SK-N-SH treated with all-trans-retinoic acid at 6 μM for 48 hours (cell line): ENCODE results near the gene KATNAL1.

Experiments used
- ATAC-seq: fragments of 200-7000 bp; cut with Tn5 transposase; 3 replicates; pipeline ENCODE4 v1.9.1; 2020; ENCODE audit warnings: mild to moderate bottlenecking, moderate library complexity
- ARNTL ChIP-seq: fragments of 450-650 bp; formaldehyde crosslinking; IDR thresholded peaks from 2 replicates; pipeline ENCODE4 v1.5.0; 2020; ENCODE audit warnings: low read depth, mild to moderate bottlenecking, moderate library complexity, borderline replicate concordance
- BACH2 ChIP-seq: fragments of 250-450 bp; sonication (Bioruptor Pico); IDR thresholded peaks from 2 replicates; pipeline ENCODE4 v1.9.0; 2021; ENCODE audit warnings: mild to moderate bottlenecking, borderline replicate concordance
- ESRRG ChIP-seq: fragments of 250-450 bp; sonication (Bioruptor Pico); IDR thresholded peaks from 2 replicates; pipeline ENCODE4 v1.6.1; 2021; ENCODE audit warnings: mild to moderate bottlenecking
- GLIS3 ChIP-seq: fragments of 250-450 bp; sonication (Bioruptor Pico); IDR thresholded peaks from 2 replicates; pipeline ENCODE4 v1.5.0; 2020; ENCODE audit warnings: mild to moderate bottlenecking, moderate library complexity
- ISL1 ChIP-seq: fragments of 250-450 bp; sonication (Bioruptor Pico); IDR thresholded peaks from 2 replicates; pipeline ENCODE4 v2.1.2; 2022; ENCODE audit warnings: mild to moderate bottlenecking, moderate library complexity
- OSR1 ChIP-seq: fragments of 250-450 bp; sonication (Bioruptor Pico); IDR thresholded peaks from 2 replicates; pipeline ENCODE4 v1.8.0; 2022; ENCODE audit warnings: moderate library complexity, mild to moderate bottlenecking, inconsistent platforms
- PPARA ChIP-seq: fragments of 250-450 bp; sonication (Bioruptor Pico); IDR thresholded peaks from 2 replicates; pipeline ENCODE4 v1.5.0; 2020; ENCODE audit warnings: mild to moderate bottlenecking, borderline replicate concordance
- RARB ChIP-seq: fragments of 250-450 bp; sonication (Bioruptor Pico); IDR thresholded peaks from 2 replicates; pipeline ENCODE4 v1.8.0; 2021; ENCODE audit warnings: mild to moderate bottlenecking, moderate library complexity
- SNAI2 ChIP-seq: fragments of 250-450 bp; sonication (Bioruptor Pico); IDR thresholded peaks from 2 replicates; pipeline ENCODE4 v1.5.0; 2020; ENCODE audit warnings: mild to moderate bottlenecking, moderate library complexity
- TCF4 ChIP-seq: fragments of 250-450 bp; sonication (Bioruptor Pico); IDR thresholded peaks from 2 replicates; pipeline ENCODE4 v1.8.0; 2021; ENCODE audit warnings: mild to moderate bottlenecking, moderate library complexity, borderline replicate concordance
- TOX ChIP-seq: fragments of 250-450 bp; sonication (Bioruptor Pico); IDR thresholded peaks from 2 replicates; pipeline ENCODE4 v1.8.0; 2021; ENCODE audit warnings: mild to moderate bottlenecking, moderate library complexity, borderline replicate concordance
- ZC3H10 ChIP-seq: fragments of 250-450 bp; sonication (Bioruptor Pico); IDR thresholded peaks from 2 replicates; pipeline ENCODE4 v1.5.1; 2021; ENCODE audit warnings: mild to moderate bottlenecking, moderate library complexity
- ZFP3 ChIP-seq: fragments of 250-450 bp; sonication (Bioruptor Pico); IDR thresholded peaks from 2 replicates; pipeline ENCODE4 v1.5.0; 2020; ENCODE audit warnings: mild to moderate bottlenecking, moderate library complexity
- ZFP30 ChIP-seq: fragments of 450-650 bp; formaldehyde crosslinking; IDR thresholded peaks from 2 replicates; pipeline ENCODE4 v1.5.0; 2022; ENCODE audit warnings: mild to moderate bottlenecking, moderate library complexity
- ZNF565 ChIP-seq: fragments of 450-650 bp; formaldehyde crosslinking; conservative IDR thresholded peaks from 2 replicates; pipeline ENCODE4 v1.5.0; 2020; ENCODE audit warnings: low read depth, mild to moderate bottlenecking, moderate library complexity
- TF ChIP-seq, protein P1 (sequence below): fragments of 250-450 bp; sonication (Bioruptor Pico); IDR thresholded peaks from 2 replicates; pipeline ENCODE4 v1.5.1; 2020; ENCODE audit warnings: low read depth, mild to moderate bottlenecking, moderate library complexity
- TF ChIP-seq, protein P2 (sequence below): fragments of 250-450 bp; sonication (Bioruptor Pico); IDR thresholded peaks from 2 replicates; pipeline ENCODE4 v1.5.1; 2021; ENCODE audit warnings: mild to moderate bottlenecking, moderate library complexity
- TF ChIP-seq, protein P3 (sequence below): fragments of 250-450 bp; sonication (Bioruptor Pico); IDR thresholded peaks from 2 replicates; pipeline ENCODE4 v1.8.0; 2020; ENCODE audit warnings: mild to moderate bottlenecking, moderate library complexity, borderline replicate concordance
- TF ChIP-seq, protein P4 (sequence below): fragments of 250-450 bp; sonication (Bioruptor Pico); IDR thresholded peaks from 2 replicates; pipeline ENCODE4 v1.5.0; 2020; ENCODE audit warnings: mild to moderate bottlenecking, moderate library complexity

The KATNAL1 gene

DNA sequence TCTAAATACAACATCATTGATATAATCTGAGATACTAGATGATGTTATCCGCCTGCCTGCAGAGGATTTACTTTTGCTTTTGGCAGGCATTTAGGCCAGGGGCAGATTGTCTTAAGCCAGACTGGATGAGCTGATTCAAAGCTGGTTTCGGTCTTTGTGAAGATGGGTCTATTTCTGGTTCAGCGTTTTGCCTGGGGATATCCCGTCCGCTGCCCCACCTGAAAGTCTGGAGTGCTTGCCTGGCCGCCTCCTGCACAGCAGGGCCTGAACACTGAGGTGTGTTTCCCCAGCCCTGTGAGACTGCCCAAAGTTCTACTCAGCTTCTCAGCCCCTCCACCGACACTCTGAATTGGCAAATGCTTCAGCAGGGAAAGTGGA, 149.7 kb downstream of the KATNAL1 start:
- no peak for ATAC-seq
- TF ChIP-seq ESRRG (CRISPR knock-in tag) (no peak), GLIS3 (CRISPR knock-in tag) (no peak), ISL1 (CRISPR knock-in tag) (no peak)

DNA sequence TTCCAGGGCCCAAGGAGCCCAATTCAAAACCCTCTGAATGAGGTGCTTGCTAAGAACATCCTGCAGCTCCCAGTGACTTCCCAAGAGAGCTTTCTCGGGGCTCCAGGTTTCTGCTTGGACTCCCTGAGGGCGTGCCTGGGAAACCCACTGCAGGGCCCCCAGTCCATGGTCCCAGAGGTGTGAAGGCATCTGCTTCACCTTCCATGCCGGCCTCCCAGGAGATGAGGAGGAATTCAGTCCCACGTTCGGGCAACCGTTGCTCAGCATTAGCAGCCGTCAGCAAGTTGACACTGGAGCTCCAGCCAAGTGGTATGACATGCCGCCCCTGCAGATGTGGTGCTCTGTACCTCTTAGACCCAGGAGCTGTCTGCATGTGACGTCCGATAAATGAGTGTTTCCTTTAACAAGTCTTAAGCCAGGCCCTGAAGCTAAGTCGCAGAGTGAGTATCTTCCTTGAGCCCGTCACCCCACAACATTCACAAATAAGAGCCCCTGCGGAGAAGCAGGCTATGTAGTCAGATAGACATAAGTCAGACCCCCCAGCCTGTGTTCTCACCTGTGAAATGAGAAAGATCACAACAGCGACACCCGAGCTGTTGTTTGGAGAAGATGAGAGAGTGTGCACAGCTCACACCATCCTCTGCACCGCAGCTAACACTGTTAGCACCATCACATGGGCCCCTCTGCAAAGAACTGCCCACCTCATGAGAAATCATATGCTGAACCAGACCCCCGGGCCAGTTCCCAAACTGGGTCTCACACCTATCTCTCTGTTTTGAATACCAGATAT, 150.3 kb downstream of the KATNAL1 start:
- TF ChIP-seq TCF4, result no peak
- no peak for TF ChIP-seq PPARA (CRISPR knock-in tag)
- TF ChIP-seq ZFP30 (CRISPR knock-in tag), result no peak
- no peak for TF ChIP-seq ZC3H10 (CRISPR knock-in tag)
- TF ChIP-seq GLIS3 (CRISPR knock-in tag), result no peak
- TF ChIP-seq ESRRG (CRISPR knock-in tag), result no peak
- TF ChIP-seq, protein P1, sequence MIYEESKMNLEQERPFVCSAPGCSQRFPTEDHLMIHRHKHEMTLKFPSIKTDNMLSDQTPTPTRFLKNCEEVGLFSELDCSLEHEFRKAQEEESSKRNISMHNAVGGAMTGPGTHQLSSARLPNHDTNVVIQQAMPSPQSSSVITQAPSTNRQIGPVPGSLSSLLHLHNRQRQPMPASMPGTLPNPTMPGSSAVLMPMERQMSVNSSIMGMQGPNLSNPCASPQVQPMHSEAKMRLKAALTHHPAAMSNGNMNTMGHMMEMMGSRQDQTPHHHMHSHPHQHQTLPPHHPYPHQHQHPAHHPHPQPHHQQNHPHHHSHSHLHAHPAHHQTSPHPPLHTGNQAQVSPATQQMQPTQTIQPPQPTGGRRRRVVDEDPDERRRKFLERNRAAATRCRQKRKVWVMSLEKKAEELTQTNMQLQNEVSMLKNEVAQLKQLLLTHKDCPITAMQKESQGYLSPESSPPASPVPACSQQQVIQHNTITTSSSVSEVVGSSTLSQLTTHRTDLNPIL (CRISPR knock-in tag), result no peak
- TF ChIP-seq, protein P2, sequence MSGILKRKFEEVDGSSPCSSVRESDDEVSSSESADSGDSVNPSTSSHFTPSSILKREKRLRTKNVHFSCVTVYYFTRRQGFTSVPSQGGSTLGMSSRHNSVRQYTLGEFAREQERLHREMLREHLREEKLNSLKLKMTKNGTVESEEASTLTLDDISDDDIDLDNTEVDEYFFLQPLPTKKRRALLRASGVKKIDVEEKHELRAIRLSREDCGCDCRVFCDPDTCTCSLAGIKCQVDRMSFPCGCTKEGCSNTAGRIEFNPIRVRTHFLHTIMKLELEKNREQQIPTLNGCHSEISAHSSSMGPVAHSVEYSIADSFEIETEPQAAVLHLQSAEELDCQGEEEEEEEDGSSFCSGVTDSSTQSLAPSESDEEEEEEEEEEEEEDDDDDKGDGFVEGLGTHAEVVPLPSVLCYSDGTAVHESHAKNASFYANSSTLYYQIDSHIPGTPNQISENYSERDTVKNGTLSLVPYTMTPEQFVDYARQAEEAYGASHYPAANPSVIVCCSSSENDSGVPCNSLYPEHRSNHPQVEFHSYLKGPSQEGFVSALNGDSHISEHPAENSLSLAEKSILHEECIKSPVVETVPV (CRISPR knock-in tag), result no peak
- TF ChIP-seq, protein P3, sequence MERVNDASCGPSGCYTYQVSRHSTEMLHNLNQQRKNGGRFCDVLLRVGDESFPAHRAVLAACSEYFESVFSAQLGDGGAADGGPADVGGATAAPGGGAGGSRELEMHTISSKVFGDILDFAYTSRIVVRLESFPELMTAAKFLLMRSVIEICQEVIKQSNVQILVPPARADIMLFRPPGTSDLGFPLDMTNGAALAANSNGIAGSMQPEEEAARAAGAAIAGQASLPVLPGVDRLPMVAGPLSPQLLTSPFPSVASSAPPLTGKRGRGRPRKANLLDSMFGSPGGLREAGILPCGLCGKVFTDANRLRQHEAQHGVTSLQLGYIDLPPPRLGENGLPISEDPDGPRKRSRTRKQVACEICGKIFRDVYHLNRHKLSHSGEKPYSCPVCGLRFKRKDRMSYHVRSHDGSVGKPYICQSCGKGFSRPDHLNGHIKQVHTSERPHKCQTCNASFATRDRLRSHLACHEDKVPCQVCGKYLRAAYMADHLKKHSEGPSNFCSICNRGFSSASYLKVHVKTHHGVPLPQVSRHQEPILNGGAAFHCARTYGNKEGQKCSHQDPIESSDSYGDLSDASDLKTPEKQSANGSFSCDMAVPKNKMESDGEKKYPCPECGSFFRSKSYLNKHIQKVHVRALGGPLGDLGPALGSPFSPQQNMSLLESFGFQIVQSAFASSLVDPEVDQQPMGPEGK, result no peak
- no peak for TF ChIP-seq BACH2 (CRISPR knock-in tag)
- TF ChIP-seq SNAI2 (CRISPR knock-in tag), result no peak
- no peak for TF ChIP-seq RARB (CRISPR knock-in tag)
- no peak for TF ChIP-seq TOX (CRISPR knock-in tag)
- TF ChIP-seq, all 23 proteins: peak for 0
- ATAC-seq, result no peak

DNA sequence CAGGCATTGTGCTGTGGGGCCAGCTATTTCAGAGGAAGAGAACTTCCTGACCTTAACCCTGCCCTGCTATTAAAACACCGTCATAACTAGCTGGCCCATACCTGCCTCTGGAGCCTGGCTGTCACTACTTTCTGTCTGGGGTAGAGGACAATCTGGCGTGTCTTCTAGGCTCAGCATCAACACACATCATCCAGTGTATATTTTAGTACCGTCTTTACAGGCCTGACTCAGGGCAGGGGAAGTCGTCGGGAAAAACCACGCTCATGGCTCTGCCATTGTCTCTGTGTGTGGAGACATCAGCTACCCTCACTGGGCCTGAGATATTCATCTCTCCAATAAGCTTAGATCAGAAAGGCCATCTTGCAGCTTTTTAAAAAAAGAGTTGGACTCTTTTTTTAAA, 151.1 kb downstream of the KATNAL1 start:
- no peak for ATAC-seq
- TF ChIP-seq, protein P4, sequence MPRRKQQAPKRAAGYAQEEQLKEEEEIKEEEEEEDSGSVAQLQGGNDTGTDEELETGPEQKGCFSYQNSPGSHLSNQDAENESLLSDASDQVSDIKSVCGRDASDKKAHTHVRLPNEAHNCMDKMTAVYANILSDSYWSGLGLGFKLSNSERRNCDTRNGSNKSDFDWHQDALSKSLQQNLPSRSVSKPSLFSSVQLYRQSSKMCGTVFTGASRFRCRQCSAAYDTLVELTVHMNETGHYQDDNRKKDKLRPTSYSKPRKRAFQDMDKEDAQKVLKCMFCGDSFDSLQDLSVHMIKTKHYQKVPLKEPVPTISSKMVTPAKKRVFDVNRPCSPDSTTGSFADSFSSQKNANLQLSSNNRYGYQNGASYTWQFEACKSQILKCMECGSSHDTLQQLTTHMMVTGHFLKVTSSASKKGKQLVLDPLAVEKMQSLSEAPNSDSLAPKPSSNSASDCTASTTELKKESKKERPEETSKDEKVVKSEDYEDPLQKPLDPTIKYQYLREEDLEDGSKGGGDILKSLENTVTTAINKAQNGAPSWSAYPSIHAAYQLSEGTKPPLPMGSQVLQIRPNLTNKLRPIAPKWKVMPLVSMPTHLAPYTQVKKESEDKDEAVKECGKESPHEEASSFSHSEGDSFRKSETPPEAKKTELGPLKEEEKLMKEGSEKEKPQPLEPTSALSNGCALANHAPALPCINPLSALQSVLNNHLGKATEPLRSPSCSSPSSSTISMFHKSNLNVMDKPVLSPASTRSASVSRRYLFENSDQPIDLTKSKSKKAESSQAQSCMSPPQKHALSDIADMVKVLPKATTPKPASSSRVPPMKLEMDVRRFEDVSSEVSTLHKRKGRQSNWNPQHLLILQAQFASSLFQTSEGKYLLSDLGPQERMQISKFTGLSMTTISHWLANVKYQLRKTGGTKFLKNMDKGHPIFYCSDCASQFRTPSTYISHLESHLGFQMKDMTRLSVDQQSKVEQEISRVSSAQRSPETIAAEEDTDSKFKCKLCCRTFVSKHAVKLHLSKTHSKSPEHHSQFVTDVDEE (CRISPR knock-in tag), result no peak
- TF ChIP-seq ZNF565 (CRISPR knock-in tag), result no peak
- no peak for TF ChIP-seq OSR1 (CRISPR knock-in tag)
- no peak for TF ChIP-seq ARNTL (CRISPR knock-in tag)
- no peak for TF ChIP-seq ISL1 (CRISPR knock-in tag)
- TF ChIP-seq ZC3H10 (CRISPR knock-in tag), result no peak
- TF ChIP-seq ZFP3 (CRISPR knock-in tag), result no peak
- TF ChIP-seq GLIS3 (CRISPR knock-in tag), result no peak
- no peak for TF ChIP-seq TOX (CRISPR knock-in tag)
- no peak for TF ChIP-seq TCF4
- TF ChIP-seq RARB (CRISPR knock-in tag), result no peak

DNA sequence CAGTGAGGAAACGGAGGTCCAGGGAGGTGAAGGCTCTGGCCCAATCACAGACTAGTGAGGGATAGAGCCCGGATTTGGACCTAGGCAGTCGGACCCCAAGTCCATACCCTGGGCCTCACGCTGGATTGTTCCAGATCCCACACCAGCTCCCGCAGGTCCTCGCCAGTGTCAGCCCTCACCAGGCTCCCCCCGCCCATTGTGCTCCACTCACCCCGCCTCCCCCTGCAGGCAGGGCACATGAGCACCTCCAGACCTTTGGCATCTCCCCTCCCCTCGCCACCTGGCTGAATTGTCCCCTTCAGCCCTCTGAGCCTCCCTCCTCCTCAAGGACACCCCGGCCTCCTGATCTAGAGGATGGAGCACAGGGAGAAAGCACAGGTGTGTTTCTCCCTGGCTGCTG, 152.4 kb downstream of the KATNAL1 start:
- no peak for TF ChIP-seq ZFP3 (CRISPR knock-in tag)
- TF ChIP-seq, protein P2 (CRISPR knock-in tag), result no peak
- no peak for TF ChIP-seq RARB (CRISPR knock-in tag)
- TF ChIP-seq TCF4, result no peak
- TF ChIP-seq, protein P3, result no peak
- no peak for TF ChIP-seq ZFP30 (CRISPR knock-in tag)
- ATAC-seq, result no peak
